T-helper 9 cell (primary cell): ENCODE results near the gene MYOZ1.
"Not testable (repeated sequence)": the region's sequence is repeated elsewhere in the genome, so short reads cannot be mapped to it uniquely, and the experiment has no call there.

Source experiments
- DNase-seq: peaks from one replicate; pipeline ENCODE4 v3.0.0-alpha.2; 2020
- total RNA-seq, 2 donors: gene quantifications; one replicate each; lab custom pipeline; 2026; lab: John Stamatoyannopoulos, UW

The MYOZ1 gene
- 0 reads per million in 2 donors for total RNA-seq

- no peak for DNase-seq
These were observed at the start of gene MYOZ1 for GRCh38 chr10:73641328-73642060. Gene MYOZ1 (minus strand): TSS chr10:73641474. CDS start chr10:73640017, 1,457 bp downstream.

- not testable (repeated sequence) for DNase-seq
These were observed 49.5 kb upstream of the MYOZ1 start for GRCh38 chr10:73690755-73691154.

- not testable (repeated sequence) for DNase-seq
These were observed 48.3 kb upstream of the MYOZ1 start for GRCh38 chr10:73689596-73689995.

- DNase-seq, result not testable (repeated sequence)
These were observed 46.4 kb upstream of the MYOZ1 start for GRCh38 chr10:73687641-73688040.

GRCh38 chr10:73674546-73674945 is 33.3 kb upstream of the MYOZ1 start:
- not testable (repeated sequence) for DNase-seq

- DNase-seq, result not testable (repeated sequence)
These were observed 27.1 kb upstream of the MYOZ1 start for GRCh38 chr10:73668378-73668777.

- DNase-seq, result not testable (repeated sequence)
These were observed 25.0 kb upstream of the MYOZ1 start for GRCh38 chr10:73666153-73666809.

GRCh38 chr10:73665581-73665980 is 24.3 kb upstream of the MYOZ1 start:
- not testable (repeated sequence) for DNase-seq

- DNase-seq, result not testable (repeated sequence)
These were observed 23.1 kb upstream of the MYOZ1 start for GRCh38 chr10:73664156-73665040.

- DNase-seq, result not testable (repeated sequence)
These were observed 22.3 kb upstream of the MYOZ1 start for GRCh38 chr10:73663621-73664020.

- not testable (repeated sequence) for DNase-seq
These were observed 21.4 kb upstream of the MYOZ1 start for GRCh38 chr10:73662705-73663104.

GRCh38 chr10:73655990-73656298 is 14.7 kb upstream of the MYOZ1 start, which contains the start of gene SYNPO2L:
Gene SYNPO2L (minus strand): TSS chr10:73656029. CDS start chr10:73655922, 107 bp downstream.
- DNase-seq, result no peak

GRCh38 chr10:73655257-73655989 is 14.1 kb upstream of the MYOZ1 start:
- DNase-seq, result no peak

GRCh38 chr10:73653701-73654100 is 12.4 kb upstream of the MYOZ1 start:
- no peak for DNase-seq

- DNase-seq, result no peak
These were observed 11.9 kb upstream of the MYOZ1 start for GRCh38 chr10:73653195-73653594.

- no peak for DNase-seq
These were observed 9.5 kb upstream of the MYOZ1 start for GRCh38 chr10:73650537-73651331.

GRCh38 chr10:73649876-73650536 is 8.7 kb upstream of the MYOZ1 start:
- DNase-seq, result no peak

GRCh38 chr10:73648975-73649829 is 7.9 kb upstream of the MYOZ1 start:
- DNase-seq, result no peak

GRCh38 chr10:73647875-73648651 is 6.8 kb upstream of the MYOZ1 start:
- no peak for DNase-seq
